HG02759 (cell line): ENCODE measurements around the gene TMEM151B.
"Not testable (repeated sequence)": the region's sequence is repeated elsewhere in the genome, so short reads cannot be mapped to it uniquely, and the experiment has no call there.

Experiments used
- ATAC-seq: cut with Tn5 transposase; IDR thresholded peaks from one replicate; pipeline ENCODE4 v1.9.1; 2021; ENCODE audit warnings: mild to moderate bottlenecking, moderate library complexity; ENCODE audit not compliant: unreplicated experiment

Gene TMEM151B

DNA sequence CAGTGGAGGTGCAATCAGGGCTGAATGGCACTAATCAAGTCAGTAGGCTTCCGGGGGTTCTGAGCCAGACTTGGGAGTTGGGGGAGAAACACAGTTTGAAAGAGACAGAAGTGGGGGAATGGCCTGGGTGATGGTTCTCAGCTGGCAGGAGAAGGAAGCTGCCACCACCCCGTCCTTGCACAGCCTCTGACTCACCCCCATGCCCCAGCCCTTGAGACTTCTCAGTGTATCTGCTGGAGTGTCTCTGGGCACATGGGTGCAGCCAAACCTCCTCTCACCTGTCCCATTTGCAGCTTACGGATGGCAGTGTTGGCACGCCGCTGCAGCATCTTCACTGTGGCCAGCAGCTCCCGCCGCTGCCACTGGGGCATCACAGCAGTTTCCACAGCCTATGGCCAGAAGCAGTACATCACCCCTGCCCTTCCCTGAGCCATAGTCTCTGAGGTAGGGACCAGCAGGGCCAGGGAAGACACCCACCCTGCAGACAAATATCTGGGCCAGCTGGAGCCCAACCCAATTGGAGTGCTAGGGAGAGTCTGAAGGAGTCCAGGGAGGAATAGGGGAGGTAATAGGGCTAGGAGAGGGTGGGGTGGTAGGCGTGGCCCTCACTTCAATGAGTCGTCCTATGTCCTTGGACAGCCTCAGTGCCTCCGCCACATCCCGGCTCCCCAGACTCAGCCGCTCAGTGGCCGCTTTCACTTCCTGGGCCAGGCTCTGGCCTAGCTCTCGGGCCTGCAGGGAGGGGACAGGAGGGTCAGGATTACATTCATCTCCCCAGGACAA is 31.7 kb downstream of the TMEM151B start:
- no peak for ATAC-seq

GRCh38 chr6:44302856-44303255 is 32.6 kb downstream of the TMEM151B start:
- no peak for ATAC-seq

GRCh38 chr6:44303842-44304241 is 33.6 kb downstream of the TMEM151B start:
- no peak for ATAC-seq

GRCh38 chr6:44304282-44305199 is 34.3 kb downstream of the TMEM151B start:
- no peak for ATAC-seq

DNA sequence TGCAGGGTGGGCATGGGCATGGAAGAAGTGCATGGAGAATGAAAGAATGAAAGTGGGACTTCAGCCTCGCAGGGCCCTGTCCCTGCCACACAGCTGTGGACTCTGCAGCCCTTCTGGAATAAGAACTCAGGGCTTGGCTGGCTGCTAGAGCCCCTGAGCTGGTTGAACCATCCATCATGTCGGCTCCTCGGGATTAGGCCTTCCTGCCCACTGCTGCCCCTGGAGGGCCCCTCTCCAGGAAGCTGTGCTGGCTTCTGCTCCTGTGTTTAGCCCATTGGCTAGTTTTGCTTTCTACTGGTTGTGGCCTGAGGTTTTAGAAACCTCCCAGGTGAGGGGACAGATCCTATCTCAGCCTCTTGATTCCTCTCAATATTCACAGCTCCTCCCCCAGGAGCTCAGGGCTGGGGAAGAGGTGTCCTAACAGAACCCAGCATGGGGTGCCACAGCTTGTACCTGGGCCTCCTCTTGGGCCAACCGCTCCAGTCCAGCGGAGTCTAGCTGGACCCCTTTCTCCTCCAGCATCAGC is 35.0 kb downstream of the TMEM151B start:
- no peak for ATAC-seq

GRCh38 chr6:44306710-44307109 is 36.5 kb downstream of the TMEM151B start:
- ATAC-seq, result no peak

- no peak for ATAC-seq
These were observed 37.0 kb downstream of the TMEM151B start for GRCh38 chr6:44307217-44307616.

DNA sequence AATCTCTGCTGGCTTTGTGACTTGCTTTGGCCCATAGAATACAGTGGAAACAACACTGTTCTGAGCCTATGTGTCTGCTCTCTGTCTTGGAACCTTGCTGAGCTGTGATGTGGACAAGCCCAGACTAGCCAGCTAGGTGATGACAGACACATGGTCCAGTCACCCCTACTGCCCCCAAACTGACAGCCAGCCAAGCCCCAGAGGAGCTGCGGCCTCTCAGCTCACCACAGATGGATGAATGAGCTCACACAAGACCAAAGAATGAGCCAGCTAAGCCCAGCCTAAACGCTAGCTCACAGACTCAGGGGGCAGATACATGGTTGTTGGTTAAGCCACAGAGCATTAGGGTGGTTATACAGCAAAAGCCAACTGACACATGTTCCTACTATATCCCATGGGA is 38.8 kb downstream of the TMEM151B start:
- no peak for ATAC-seq

DNA sequence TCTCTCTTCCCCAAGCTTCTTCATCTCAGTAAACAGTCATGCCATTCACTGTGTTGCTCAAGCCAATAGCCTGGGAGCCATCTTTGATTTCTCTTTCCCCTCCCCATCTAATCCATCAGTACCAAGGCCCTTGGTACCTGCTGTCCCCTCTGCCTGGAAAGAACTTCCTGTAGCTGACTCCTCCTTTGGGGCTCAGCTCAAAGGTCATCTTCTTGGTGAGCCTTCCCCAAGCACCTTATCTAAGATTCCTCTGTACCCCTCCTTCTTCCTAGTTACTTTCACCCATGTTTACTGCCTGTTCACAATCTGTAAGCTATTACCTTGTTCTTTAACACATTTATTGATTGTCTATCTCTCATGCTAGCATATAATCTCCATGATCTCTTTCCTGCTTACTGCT is 39.4 kb downstream of the TMEM151B start:
- no peak for ATAC-seq

DNA sequence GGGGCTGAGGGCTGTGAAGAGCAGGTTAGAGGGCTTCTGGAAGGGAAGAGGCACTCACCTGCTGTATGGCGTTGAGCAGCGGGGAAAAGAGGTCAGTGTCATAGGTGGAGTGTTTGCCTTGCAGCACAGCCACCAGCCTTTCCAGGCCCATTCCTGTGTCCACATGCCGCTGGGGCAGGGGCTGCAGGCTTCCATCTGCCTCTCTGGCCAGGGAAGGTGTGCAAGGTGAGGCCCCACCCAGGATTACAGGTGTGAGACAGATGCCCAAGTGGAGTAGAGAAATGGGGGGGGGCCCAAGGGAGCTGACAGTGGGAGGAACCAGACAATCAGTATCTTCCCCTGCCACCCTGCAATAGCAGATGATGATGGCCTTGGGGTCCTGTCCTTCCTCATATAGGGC is 40.0 kb downstream of the TMEM151B start:
- no peak for ATAC-seq

GRCh38 chr6:44311304-44311703 is 41.1 kb downstream of the TMEM151B start:
- ATAC-seq, result no peak

DNA sequence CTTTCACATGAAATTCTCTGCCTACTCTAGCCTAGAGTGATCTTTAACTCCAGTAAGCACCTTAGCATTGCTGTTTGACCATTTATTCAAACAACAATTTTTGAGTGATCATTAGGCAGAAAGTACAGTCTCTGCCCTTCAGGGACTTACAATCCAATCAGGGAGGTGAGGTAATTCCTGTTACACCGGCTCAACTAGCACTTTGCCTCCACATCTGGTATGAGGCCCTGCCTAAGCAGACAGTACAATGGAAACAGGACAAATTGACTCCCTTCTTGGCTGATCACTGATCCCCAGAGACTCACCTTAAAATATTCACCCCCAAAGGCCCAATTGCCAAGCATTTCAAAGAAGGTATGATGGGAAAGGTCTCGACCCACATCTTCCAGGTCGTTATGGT is 41.5 kb downstream of the TMEM151B start:
- no peak for ATAC-seq

DNA sequence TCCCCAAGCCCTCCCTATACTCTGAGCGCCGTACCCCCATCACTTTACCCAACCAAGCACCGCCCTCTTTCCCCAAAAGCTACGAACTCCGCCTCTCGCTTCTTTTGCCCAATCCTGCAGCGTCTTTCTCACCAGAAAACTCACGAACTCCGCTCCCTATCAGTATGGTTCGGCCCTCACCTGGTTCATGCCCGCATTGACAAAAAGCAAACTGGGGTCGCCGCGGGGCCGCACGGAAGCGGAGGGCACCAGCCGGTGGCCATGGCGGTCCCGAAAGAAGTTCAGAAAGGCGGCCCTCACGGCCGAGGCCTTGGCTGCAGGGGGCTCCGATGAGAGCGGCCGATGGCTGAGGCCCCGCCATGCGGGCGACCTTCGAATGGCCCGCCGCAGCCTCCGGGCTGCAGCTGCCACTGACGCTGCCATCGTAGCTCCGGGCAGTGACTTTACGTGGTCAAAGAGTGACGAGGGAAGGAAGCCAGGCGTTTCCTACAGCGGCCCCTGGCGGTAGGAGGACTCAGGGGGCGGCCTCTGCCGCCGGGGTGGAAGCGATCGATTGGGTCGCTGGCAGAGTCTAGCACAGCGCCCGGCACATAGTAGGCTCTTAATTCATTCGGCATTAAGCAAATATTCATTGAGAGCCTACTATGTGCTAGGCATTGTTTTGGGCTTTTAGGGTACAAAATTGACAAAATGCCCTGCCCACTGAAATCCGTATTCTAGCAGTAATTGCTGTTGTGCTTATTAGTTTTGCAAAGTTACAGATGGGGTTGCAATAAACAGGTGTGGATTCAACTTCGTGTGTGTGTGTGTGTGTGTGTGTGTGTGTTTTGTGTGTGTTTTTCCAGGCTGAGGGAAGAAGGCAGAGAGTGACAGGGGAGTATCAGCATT is 42.9 kb downstream of the TMEM151B start, which contains the start of gene AARS2:
Gene AARS2 (minus strand): TSS at position 447 of the 888 bp plus-strand sequence. CDS start 24 bp downstream, at position 423.
- ATAC-seq, result peak; percentile 95

DNA sequence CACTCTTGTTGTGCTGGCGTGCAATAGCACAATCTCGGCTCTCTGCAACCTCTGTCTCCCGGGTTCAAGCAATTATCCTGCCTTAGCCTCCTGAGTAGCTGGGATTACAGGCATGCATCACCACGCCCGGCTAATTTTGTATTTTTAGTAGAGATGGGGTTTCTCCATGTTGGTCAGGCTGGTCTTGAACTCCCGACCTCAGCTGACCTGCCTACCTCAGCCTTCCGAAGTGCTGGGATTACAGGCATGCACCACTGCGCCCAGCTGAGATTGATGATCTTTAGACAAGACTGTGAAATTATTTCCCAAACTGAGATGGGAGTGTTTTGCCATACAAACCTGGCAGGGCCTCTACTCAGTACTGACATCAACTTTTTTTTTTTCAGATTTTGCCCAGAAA is 44.4 kb downstream of the TMEM151B start:
- not testable (repeated sequence) for ATAC-seq

GRCh38 chr6:44315516-44315915 is 45.3 kb downstream of the TMEM151B start:
- no peak for ATAC-seq

DNA sequence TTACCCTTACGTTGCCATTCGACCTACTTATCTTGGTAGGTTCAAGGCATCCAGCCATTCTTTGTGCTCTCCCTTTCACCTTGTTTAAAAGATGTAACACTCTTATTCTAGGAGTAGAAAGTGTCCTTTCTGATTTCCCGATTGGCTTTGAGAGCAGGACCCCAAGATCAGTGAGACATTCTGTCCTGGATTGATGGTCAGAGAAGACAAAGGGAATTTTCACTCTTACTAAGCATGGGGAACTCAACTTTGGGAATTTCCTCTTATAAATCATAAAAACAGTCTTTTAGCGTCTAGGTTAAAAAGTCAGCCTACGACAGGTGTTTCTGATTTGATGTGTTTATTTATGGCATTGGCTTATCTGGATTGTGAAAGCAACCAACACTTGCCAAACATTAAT is 45.7 kb downstream of the TMEM151B start:
- ATAC-seq, result no peak

- no peak for ATAC-seq
These were observed 46.2 kb downstream of the TMEM151B start for GRCh38 chr6:44316481-44316880.

- ATAC-seq, result not testable (repeated sequence)
These were observed 46.9 kb downstream of the TMEM151B start for GRCh38 chr6:44317136-44317631.

DNA sequence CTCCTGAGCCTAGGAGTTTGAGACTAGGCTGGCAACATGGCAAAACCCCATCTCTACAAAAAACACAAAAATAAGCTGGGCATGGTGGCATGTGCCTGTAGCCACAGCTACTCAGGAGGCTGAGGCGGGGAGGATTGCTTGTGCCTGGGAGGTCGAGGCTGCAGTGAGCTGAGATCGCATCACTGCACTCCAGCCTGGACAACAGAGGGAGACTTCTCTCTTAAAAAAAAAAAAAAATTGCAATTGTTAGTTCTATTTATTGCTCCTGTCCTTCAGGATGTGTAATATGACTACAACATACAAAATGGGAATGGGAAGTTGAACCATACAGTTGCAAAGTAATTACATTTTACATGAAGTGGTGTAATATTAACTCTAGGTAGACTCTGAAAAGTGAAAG is 51.0 kb downstream of the TMEM151B start:
- no peak for ATAC-seq

DNA sequence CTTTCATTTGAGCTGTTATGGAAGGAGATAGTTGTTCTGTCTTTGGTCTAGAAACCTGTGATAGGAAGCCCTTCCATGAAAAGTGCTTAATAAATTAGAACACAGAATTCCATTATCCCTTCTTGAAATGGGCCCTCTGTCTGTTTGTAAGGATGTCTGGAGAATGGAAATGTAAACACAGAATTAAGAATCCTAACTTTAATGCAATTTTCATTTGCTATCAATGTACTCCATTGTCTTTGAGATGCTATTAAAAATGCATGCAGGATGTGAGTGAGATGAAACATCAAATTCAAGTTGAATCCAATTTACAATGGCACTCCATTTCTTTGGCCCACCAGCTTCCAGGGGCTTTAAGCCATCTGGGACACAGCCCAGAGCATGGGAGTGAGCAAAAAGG is 56.8 kb downstream of the TMEM151B start:
- no peak for ATAC-seq
